ENCODE results near the gene ANTXR1. TPM values are rescaled to one million over a fixed set of nuclear protein-coding genes. Genes with fewer than 3 reads are reported as not detected.

ANTXR1 gene
- total and polyA plus RNA-seq, 2 experiments from 2014 or later: 24.0 to 36.0 TPM

GRCh38 chr2:69124343-69124742 is 111.4 kb downstream of the ANTXR1 start:
- Histone ChIP-seq H3K4me1 (ENCODE audit: low read depth) (peaks cover 28% of the 10 kb centered on the region), H3K27ac (no peak overlapping the region), H3K36me3 (no peaks in the 10 kb centered on the region), H3K27me3 (no peaks in the 10 kb centered on the region), H3K9me3 (ENCODE audit: low read depth) (no peaks in the 10 kb centered on the region), H3K4me3 (no peak overlapping the region)
- TF ChIP-seq CTCF (IDR thresholded peaks at IDR 0.05; ENCODE audit: low read depth, low read length): no peak
- peak in 1 of 2 donors; percentile 49 for DNase-seq (ENCODE audit: low read depth in 1 of 2, low spot score in 1 of 2)

DNA sequence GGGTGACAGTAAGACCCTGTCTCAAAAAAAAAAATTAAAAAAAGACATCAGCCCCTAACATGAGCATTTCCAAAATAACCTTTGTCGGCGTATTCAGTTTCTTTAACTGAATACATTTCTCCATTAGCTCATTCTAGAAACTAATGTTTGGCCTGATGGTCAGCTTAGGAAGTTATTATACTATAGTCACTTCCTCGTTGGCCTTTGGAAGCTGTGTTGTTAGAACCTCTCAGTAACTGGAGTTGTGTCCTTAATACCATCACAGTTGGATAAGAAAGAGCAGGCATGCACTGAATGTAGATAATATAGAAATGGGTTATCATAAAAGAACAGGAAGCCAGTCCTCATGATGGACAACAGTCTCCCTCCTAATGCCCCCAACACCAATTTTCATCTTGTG is 112.8 kb downstream of the ANTXR1 start:
- Histone ChIP-seq H3K9me3 (ENCODE audit: low read depth) (no peaks in the 10 kb centered on the region), H3K4me3 (no peak overlapping the region), H3K27me3 (no peaks in the 10 kb centered on the region), H3K27ac (no peak overlapping the region), H3K4me1 (ENCODE audit: low read depth) (peaks cover 21% of the 10 kb centered on the region), H3K36me3 (no peaks in the 10 kb centered on the region)
- DNase-seq (ENCODE audit: low read depth in 1 of 2, low spot score in 1 of 2): no peak
- no peak for TF ChIP-seq CTCF (IDR thresholded peaks at IDR 0.05; ENCODE audit: low read depth, low read length)

- Histone ChIP-seq H3K4me1 (ENCODE audit: low read depth) (peaks cover 21% of the 10 kb centered on the region), H3K9me3 (ENCODE audit: low read depth) (no peaks in the 10 kb centered on the region), H3K27me3 (no peaks in the 10 kb centered on the region), H3K27ac (no peak overlapping the region), H3K36me3 (no peaks in the 10 kb centered on the region), H3K4me3 (no peak overlapping the region)
- DNase-seq (ENCODE audit: low read depth in 1 of 2, low spot score in 1 of 2): no peak
- no peak for TF ChIP-seq CTCF (IDR thresholded peaks at IDR 0.05; ENCODE audit: low read depth, low read length)
Measured at GRCh38 chr2:69126341-69126740, 113.4 kb downstream of the ANTXR1 start.

DNA sequence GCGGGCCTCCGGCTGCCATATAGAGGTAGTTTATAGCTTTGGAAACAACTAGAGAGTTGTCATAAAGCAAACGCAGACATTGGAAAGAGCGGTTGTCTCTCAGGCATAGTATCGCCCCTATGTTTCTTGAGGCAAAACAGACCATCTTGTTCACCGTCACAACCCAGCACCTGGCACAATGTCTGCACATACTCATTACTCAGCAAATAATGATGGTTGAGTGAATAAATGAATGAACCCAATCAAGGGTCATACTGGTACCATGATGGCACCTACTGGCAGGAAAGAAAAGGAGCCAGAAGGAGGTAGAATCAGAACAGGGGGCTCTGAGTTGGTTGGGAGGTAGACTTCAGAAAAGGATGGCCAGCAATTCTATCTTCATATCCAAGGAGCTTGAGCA is 118.5 kb downstream of the ANTXR1 start:
- Histone ChIP-seq H3K4me1 (ENCODE audit: low read depth) (no peaks in the 10 kb centered on the region), H3K4me3 (no peak overlapping the region), H3K9me3 (ENCODE audit: low read depth) (no peaks in the 10 kb centered on the region), H3K36me3 (no peaks in the 10 kb centered on the region), H3K27me3 (no peaks in the 10 kb centered on the region), H3K27ac (no peak overlapping the region)
- TF ChIP-seq CTCF (IDR thresholded peaks at IDR 0.05; ENCODE audit: low read depth, low read length): no peak
- DNase-seq (ENCODE audit: low read depth in 1 of 2, low spot score in 1 of 2): no peak

GRCh38 chr2:69131983-69132675 is 119.2 kb downstream of the ANTXR1 start:
- Histone ChIP-seq H3K27me3 (no peaks in the 10 kb centered on the region), H3K36me3 (no peaks in the 10 kb centered on the region), H3K9me3 (ENCODE audit: low read depth) (no peaks in the 10 kb centered on the region), H3K27ac (no peak overlapping the region), H3K4me1 (ENCODE audit: low read depth) (no peaks in the 10 kb centered on the region), H3K4me3 (no peak overlapping the region)
- TF ChIP-seq CTCF (IDR thresholded peaks at IDR 0.05; ENCODE audit: low read depth, low read length): no peak
- DNase-seq (ENCODE audit: low read depth in 1 of 2, low spot score in 1 of 2): no peak
